Fibroblast of lung (primary cell): ENCODE results near the gene SLC31A1. TPM values are rescaled to one million over a fixed set of nuclear protein-coding genes. Genes with fewer than 3 reads are reported as not detected.

Source experiments
- DNase-seq, 2 donors: peaks; one replicate each; pipeline versions ENCODE4 v3.0.0 to v3.0.0-alpha.2; 2010; ENCODE audit warnings: low read depth in 2 of 2
- H2AFZ ChIP-seq: 2 replicates; pipeline ENCODE4 v1.5.1; 2012; ENCODE audit warnings: low read length, control low read depth, inconsistent platforms
- H3K27ac ChIP-seq: 2 replicates; pipeline ENCODE4 v1.5.1; 2011; ENCODE audit warnings: low read length, control low read depth; ENCODE audit not compliant: insufficient read depth
- H3K27me3 ChIP-seq: 2 replicates; pipeline ENCODE4 v1.5.1; 2011; ENCODE audit warnings: mild to moderate bottlenecking, low read length; ENCODE audit not compliant: control insufficient read depth, insufficient read depth
- H3K36me3 ChIP-seq: 2 replicates; pipeline ENCODE4 v1.5.1; 2011; ENCODE audit warnings: low read length; ENCODE audit not compliant: control insufficient read depth, insufficient read depth
- H3K4me1 ChIP-seq: 2 replicates; pipeline ENCODE4 v1.5.1; 2011; ENCODE audit warnings: low read length; ENCODE audit not compliant: control insufficient read depth, insufficient read depth; ENCODE audit errors: extremely low read depth
- H3K4me2 ChIP-seq: 2 replicates; pipeline ENCODE4 v1.5.1; 2011; ENCODE audit warnings: low read length, control low read depth; ENCODE audit not compliant: insufficient read depth; ENCODE audit errors: extremely low read depth
- H3K4me3 ChIP-seq, 4 experiments: fragments of 200-600 bp in 1 of 4; sonication (generic) in 1 of 4; replicated peaks in 1 of 4; 2 replicates each; pipeline ENCODE4 v1.5.1; 2011 to 2016; ENCODE audit warnings: low read length in 4 of 4, low read depth in 3 of 4, mild to moderate bottlenecking in 3 of 4, control low read depth in 2 of 4, inconsistent platforms in 1 of 4, mixed read lengths in 1 of 4; ENCODE audit not compliant: insufficient read depth in 1 of 4; ENCODE audit errors: control extremely low read depth in 1 of 4
- H3K79me2 ChIP-seq: 2 replicates; pipeline ENCODE4 v1.5.1; 2012; ENCODE audit warnings: mild to moderate bottlenecking, low read length, inconsistent platforms; ENCODE audit not compliant: control insufficient read depth, insufficient read depth
- H3K9ac ChIP-seq: 2 replicates; pipeline ENCODE4 v1.5.1; 2011; ENCODE audit warnings: mild to moderate bottlenecking, low read length, control low read depth; ENCODE audit not compliant: insufficient read depth
- H3K9me3 ChIP-seq: 2 replicates; pipeline ENCODE4 v1.5.1; 2012; ENCODE audit warnings: low read depth, low read length; ENCODE audit not compliant: control insufficient read depth, insufficient read depth
- H4K20me1 ChIP-seq: 2 replicates; pipeline ENCODE4 v1.5.1; 2011; ENCODE audit warnings: low read length; ENCODE audit not compliant: control insufficient read depth, insufficient read depth; ENCODE audit errors: extremely low read depth
- EZH2 ChIP-seq: IDR thresholded peaks from 2 replicates; pipeline ENCODE4 v1.5.1; 2012; ENCODE audit warnings: low read length, control low read depth, mild to moderate bottlenecking; ENCODE audit errors: missing control alignments
- polyA plus RNA-seq, 2 donors: library from polyadenylated mRNA; depleted of rRNA in 1 of 2; stranded (reverse) in 1 of 2; unstranded in 1 of 2; fragments of >200 nt; gene quantifications; 2 replicates each; pipeline ENCODE4 v1.2.1, GENCODE V29; 2011 to 2012; ENCODE audit warnings: missing spikeins in 1 of 2
- total RNA-seq: library from RNA; depleted of rRNA; stranded (reverse); fragments of >200 nt; gene quantifications from 2 replicates; pipeline ENCODE4 v1.2.1, GENCODE V29; 2014
- TF ChIP-seq, protein P1 (sequence below), 2 donors: IDR thresholded peaks in 1 of 2; conservative IDR thresholded peaks in 1 of 2; 1 replicate in 1 of 2; 2 replicates in 1 of 2; pipeline ENCODE4 v1.5.1; 2011 to 2012; ENCODE audit warnings: low read length in 2 of 2, control low read depth in 1 of 2, inconsistent platforms in 1 of 2, low read depth in 1 of 2, mild to moderate bottlenecking in 1 of 2

The SLC31A1 gene
- total and polyA plus RNA-seq, 2 donors (not counting 1 experiment from before 2014, with no cell fraction given), result 33.0 to 44.4 TPM

DNA sequence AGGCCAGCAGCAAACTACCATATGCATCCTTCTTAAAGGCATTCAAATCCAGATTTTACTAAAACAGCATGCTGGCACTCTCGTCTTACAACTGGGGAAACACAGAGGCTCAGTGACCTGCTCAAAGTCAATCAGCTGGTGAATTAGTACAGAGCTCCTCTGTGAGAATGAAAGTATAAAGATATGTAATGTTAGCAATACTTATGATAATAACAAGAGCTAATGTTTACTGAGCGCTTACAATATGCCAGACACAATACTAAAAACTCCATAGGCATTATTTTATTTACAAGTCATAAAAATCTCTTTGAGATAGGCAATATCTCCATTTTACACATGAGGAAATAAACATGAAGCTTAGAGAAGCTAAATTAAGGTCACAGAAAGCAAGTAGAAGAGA, 28.9 kb upstream of the SLC31A1 start:
- Histone ChIP-seq H3K27me3 (no peaks in the 10 kb centered on the region), H3K4me2 (no peak overlapping the region), H3K36me3 (no peaks in the 10 kb centered on the region), H3K27ac (no peak overlapping the region), H4K20me1 (no peaks in the 10 kb centered on the region), H3K9ac (no peak overlapping the region), H3K4me3 (no peak overlapping the region), H3K79me2 (no peaks in the 10 kb centered on the region), H3K9me3 (no peaks in the 10 kb centered on the region), H3K4me1 (peaks cover 9% of the 10 kb centered on the region), H2AFZ (no peak overlapping the region)
- no peak for DNase-seq
- no peak for TF ChIP-seq EZH2
- TF ChIP-seq, protein P1, sequence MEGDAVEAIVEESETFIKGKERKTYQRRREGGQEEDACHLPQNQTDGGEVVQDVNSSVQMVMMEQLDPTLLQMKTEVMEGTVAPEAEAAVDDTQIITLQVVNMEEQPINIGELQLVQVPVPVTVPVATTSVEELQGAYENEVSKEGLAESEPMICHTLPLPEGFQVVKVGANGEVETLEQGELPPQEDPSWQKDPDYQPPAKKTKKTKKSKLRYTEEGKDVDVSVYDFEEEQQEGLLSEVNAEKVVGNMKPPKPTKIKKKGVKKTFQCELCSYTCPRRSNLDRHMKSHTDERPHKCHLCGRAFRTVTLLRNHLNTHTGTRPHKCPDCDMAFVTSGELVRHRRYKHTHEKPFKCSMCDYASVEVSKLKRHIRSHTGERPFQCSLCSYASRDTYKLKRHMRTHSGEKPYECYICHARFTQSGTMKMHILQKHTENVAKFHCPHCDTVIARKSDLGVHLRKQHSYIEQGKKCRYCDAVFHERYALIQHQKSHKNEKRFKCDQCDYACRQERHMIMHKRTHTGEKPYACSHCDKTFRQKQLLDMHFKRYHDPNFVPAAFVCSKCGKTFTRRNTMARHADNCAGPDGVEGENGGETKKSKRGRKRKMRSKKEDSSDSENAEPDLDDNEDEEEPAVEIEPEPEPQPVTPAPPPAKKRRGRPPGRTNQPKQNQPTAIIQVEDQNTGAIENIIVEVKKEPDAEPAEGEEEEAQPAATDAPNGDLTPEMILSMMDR (conservative IDR thresholded peaks at IDR 0.05 in 1 of 2, IDR thresholded peaks at IDR 0.05 in 1 of 2; ENCODE audit: low read depth in 1 of 2, low read length in 2 of 2), result no peak

- no peak overlapping the region for H3K4me3 ChIP-seq
- no peaks in the 10 kb centered on the region for H3K9me3 ChIP-seq
- no peak overlapping the region for H2AFZ ChIP-seq
- H3K27me3 ChIP-seq, result no peaks in the 10 kb centered on the region
- H3K36me3 ChIP-seq, result peaks cover 3% of the 10 kb centered on the region
- H3K9ac ChIP-seq, result no peak overlapping the region
- H4K20me1 ChIP-seq, result no peaks in the 10 kb centered on the region
- H3K4me2 ChIP-seq, result no peak overlapping the region
- H3K4me1 ChIP-seq, result no peaks in the 10 kb centered on the region
- no peaks in the 10 kb centered on the region for H3K79me2 ChIP-seq
- no peak overlapping the region for H3K27ac ChIP-seq
- no peak for TF ChIP-seq EZH2
- TF ChIP-seq, protein P1 (conservative IDR thresholded peaks at IDR 0.05 in 1 of 2, IDR thresholded peaks at IDR 0.05 in 1 of 2; ENCODE audit: low read depth in 1 of 2, low read length in 2 of 2), result no peak
- no peak for DNase-seq
These were observed 21.5 kb upstream of the SLC31A1 start for GRCh38 chr9:113199683-113200329.

DNA sequence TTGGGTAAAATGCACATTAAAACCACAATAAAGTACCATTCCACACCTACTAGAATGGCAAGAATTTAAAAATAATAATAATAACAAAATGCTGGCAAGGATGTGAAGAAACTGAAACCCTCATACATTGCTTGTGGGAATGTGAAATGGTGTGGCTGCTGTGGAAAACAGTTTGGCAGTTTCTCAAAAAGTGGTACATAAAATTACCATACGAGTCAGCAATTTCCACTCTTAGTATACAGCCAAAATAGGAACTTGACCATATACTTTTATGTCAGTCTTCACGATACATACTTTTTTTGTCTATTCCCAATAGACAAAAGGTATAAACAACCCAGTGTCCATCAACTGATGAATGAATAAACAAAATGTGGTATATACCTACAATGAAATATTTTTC, 15.9 kb upstream of the SLC31A1 start:
- no peaks in the 10 kb centered on the region for H3K4me1 ChIP-seq
- H3K27ac ChIP-seq, result no peak overlapping the region
- H3K4me3 ChIP-seq, result no peak overlapping the region
- H3K36me3 ChIP-seq, result peaks cover 3% of the 10 kb centered on the region
- H3K79me2 ChIP-seq, result no peaks in the 10 kb centered on the region
- DNase-seq, result peak in 1 of 2 donors; percentile 14
- H3K9ac ChIP-seq, result no peak overlapping the region
- H3K27me3 ChIP-seq, result no peaks in the 10 kb centered on the region
- no peaks in the 10 kb centered on the region for H4K20me1 ChIP-seq
- H2AFZ ChIP-seq, result no peak overlapping the region
- H3K9me3 ChIP-seq, result no peaks in the 10 kb centered on the region
- TF ChIP-seq, protein P1 (conservative IDR thresholded peaks at IDR 0.05 in 1 of 2, IDR thresholded peaks at IDR 0.05 in 1 of 2; ENCODE audit: low read depth in 1 of 2, low read length in 2 of 2), result no peak
- no peak for TF ChIP-seq EZH2
- no peak overlapping the region for H3K4me2 ChIP-seq
